HG03103 (cell line): Measurements from ENCODE around the gene CHI3L2.

ENCODE experiments used
- ATAC-seq: cut with Tn5 transposase; IDR thresholded peaks from one replicate; pipeline ENCODE4 v1.9.1; 2021; ENCODE audit warnings: low read depth; ENCODE audit not compliant: unreplicated experiment

Gene CHI3L2

DNA sequence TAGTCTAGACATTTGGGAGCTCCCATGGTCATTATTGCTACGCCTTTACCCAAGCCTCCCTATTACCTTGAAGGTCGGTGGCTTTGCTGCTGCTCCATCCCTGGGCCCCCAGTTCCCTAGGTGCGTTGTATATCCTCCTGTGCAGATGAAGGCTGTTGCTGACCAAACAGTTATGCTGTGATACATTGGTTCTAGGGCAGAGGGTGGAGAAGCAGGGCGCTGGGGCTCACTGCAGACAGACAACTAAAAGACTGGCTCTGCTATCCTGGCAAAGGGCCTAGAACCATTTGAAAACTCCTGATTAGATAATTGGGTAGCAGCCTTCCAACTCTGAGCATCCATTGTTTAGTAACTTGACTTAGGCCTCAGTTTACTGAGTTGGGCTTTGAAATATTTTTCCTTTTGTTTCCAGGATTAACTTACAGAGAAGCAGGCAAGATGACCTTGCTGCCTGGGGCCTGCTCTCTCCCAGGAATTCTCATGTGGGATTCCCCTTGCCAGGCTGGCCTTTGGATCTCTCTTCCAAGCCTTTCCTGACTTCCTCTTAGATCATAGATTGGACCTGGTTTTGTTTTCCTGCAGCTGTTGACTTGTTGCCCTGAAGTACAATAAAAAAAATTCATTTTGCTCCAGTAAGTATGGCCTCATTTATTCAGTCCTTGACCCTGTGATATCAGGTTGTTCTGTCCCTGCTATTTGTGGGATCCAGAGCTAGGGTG is 15.5 kb downstream of the CHI3L2 start:
- no peak for ATAC-seq

GRCh38 chr1:111247125-111247838 is 19.8 kb downstream of the CHI3L2 start:
- ATAC-seq = no peak

DNA sequence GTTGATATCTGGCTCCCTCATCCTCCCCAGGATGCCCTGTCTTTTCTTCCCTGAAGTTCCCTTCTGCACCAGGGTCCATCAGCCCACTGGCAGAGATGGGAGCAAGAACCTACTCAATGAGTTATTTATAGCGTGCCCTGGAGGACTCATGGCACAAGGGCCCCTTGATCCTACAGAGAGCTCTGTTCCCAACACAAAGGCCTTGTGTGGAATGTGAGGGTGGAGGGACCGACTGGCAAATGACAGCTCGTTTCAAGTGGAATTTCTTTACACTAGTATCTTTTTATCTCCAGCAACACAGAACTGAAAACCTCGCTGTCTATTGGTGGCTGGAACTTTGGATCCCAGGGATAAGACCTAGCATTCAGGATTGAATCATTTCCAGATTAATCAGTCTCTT is 22.4 kb downstream of the CHI3L2 start:
- ATAC-seq = no peak

DNA sequence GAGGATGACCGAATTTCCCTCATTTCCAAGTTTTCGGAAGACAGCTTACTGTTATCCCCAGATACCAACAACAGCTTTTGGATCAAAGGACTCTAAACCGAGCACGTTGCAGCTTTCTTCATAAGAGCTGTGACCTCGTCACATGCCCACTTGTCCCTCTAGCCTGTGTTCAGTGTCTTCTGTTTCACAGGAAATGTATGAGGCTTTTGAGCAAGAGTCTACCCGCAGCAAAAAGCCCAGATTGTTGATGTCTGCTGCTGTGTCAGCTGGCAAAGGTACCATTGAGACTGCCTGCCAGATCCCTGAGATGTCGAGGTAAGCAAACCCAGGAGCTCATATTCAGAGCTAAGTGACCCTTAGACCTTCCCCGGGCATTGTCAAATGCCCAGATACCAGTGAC is 24.1 kb downstream of the CHI3L2 start:
- no peak for ATAC-seq

DNA sequence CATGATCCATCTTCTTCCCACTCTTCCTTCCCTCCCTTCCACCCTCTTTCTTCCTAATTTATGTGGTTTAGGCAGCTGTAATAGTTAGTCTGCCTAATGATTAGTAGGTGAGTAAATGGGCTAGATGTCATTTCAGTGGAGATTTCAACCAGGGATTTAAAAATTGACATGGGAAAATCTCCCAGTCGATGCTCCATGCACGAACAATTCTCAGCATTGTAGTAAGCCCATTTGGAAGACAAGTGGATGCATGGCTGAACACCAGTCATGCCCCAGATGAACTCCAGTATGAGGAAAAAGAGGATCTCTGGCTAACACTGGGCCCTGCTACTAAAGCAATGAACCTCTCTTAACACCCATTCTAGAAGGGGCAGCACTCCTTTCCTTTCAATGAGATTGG is 25.3 kb downstream of the CHI3L2 start:
- ATAC-seq = no peak

GRCh38 chr1:111253876-111254275 is 26.4 kb downstream of the CHI3L2 start:
- ATAC-seq = no peak

DNA sequence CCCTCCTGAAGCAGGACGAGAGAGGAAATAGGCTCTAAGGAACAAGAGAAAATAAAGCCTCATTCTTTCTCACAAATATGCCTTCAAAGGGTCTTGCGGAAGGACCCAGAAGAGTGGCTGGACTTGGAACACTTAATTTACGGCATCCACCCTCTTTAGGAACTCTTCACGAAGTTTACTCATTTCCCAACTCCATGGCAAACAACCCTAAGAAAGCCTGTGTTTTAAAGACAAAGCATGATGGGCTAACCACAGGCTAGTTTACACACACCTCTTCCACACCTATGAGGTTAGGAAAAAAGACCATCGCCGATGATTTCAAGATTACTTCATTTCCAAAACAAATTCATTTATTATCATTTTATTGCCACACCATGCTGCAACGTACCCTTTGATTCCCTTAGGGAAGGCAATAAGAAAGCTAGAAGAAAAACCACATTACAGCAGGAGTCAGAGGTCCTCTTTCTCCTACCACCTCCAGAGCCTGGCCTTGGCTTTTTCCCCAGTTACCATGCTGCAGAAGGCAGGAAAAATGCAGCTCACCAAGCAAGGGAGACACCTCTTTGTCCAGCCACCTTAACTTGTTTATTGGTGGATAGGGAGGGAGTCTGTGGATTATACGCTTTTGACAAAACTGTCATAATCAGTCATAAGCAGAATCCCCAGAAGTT is 29.6 kb downstream of the CHI3L2 start:
- ATAC-seq = no peak

- ATAC-seq = no peak
Observed at GRCh38 chr1:111267801-111268508, 40.4 kb downstream of the CHI3L2 start.

GRCh38 chr1:111269825-111270406 is 42.4 kb downstream of the CHI3L2 start:
- ATAC-seq = no peak

GRCh38 chr1:111270771-111271463 is 43.4 kb downstream of the CHI3L2 start:
- ATAC-seq = no peak

DNA sequence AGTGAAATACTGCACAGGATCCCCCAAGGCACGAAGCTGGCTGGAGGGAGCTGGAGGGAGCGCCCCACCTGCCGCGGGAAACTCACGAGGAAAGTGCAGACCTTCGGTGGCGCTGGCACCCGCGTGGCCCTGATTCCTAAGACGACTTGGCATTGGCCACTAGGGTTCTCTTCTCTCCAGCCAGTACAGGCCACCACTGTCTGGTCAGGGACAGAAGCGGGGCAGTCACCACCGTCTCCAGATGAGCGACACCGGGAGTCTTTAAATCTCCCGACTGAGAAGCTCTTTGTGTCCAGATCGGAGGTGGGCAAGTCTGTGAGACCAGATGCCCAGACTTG is 43.9 kb downstream of the CHI3L2 start:
- ATAC-seq = no peak

DNA sequence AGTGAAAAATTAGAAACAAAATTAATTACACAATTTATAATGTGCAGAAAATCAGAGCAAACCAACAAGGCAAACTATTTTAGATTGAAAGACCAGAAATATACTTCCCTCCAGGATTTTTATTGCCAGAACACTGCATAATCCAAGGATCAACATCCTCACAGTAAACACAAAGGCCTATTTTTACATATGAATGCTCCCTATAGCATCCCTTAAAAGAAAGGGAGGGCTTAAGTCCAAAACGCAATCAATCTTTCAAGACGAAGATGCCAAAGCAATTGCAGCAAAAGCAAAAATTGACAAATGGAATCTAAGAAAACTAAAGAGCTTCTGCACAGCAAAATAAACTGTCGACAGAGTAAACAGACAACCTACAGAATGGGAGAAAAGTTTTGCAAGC is 44.6 kb downstream of the CHI3L2 start:
- no peak for ATAC-seq

DNA sequence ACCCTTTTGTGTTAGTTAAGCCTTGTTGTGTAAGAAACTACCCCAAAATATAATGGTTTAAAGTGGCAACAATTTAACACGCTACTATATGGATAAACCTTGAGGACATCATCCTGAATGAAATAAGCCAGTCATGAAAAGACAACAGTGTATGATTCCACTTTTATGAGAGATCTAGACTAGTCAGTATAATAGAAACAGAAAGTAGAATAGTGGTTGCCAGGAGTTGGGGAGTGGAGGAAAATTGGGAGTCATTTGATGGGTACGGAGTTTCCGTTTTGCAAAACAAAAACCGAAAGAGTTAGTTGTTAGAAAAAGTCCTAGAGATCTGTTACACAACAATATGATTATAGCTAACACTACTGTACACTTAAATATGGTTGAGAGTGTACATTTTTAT is 47.1 kb downstream of the CHI3L2 start:
- no peak for ATAC-seq

DNA sequence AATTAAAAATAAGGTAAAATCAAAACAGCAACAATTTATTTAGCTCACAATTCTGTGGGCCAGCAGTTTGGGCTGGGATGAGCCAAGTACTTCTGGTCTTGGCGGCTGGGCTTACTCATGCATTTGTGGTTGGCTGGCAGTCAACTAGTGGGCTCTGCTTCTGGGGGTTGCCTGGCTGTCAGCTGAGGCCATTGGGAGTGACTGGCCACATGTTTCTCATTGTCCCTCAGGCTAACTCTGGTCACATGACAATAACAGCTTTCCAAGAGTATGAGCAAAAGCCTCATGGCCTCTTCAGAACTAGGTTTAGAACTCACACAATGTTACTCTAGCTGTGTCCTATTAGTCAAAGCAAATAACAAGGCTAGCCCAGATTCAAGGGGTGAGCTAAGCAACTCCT is 47.6 kb downstream of the CHI3L2 start:
- no peak for ATAC-seq

DNA sequence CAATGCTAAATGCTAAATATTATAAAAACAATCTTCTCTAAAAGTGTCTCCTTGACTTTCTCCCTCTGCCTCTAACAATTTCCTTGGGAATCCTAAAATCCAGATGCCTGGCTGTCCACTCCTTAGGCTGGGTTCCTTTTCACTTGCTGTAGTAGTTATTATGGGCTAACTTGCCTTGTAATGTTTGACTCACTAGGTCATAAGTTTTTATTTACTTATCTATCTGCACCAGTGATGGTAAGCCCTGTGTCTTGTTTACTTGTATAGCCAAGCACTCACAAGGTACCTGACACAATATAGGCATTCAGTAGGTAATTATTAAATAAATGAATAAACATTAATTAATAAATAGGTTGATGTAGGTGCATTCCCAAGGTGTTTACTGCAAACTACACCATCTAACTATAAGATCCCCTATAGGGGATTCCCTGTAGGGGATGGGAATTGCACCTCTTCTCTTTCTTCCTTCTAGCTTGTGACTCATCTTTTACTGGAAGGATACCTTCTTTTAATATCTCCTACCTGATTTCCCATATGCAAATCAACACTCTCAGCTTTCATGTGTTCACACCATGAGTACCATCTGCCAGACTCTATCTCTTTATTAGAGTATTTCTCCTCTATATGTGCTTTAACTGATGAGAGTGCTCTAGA is 48.4 kb downstream of the CHI3L2 start:
- no peak for ATAC-seq

GRCh38 chr1:111279144-111279543 is 51.6 kb downstream of the CHI3L2 start:
- ATAC-seq = no peak

DNA sequence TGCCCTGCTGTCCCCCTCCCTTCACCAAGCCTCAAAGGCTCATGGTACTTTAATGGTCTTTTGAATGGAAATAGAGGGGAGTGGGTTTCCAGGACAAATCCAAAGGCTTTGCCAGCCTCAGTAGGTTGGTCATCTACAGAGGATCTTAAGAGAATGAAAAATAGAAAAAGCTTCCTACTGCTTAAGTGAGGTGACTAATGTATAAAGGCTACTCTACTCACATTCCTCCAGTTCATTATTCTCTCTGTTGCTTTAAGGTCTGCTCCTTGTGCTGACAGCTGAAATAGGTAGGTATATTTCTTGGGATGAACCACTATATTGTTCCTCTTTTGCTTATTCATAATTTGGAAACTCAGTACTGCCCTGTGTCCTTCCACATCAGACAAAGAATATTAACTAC is 52.8 kb downstream of the CHI3L2 start:
- no peak for ATAC-seq

GRCh38 chr1:111281411-111281810 is 53.9 kb downstream of the CHI3L2 start:
- no peak for ATAC-seq

GRCh38 chr1:111283838-111284237 is 56.3 kb downstream of the CHI3L2 start:
- ATAC-seq = no peak

GRCh38 chr1:111285879-111286278 is 58.4 kb downstream of the CHI3L2 start:
- no peak for ATAC-seq
